SK-N-SH (cell line): ENCODE measurements around the gene TDRD12.

Source experiments
- POLR2AphosphoS5 ChIP-seq: IDR thresholded peaks from 2 replicates; pipeline ENCODE4 v1.6.1; 2012; ENCODE audit warnings: low read depth, low read length
- RFX5 ChIP-seq: IDR thresholded peaks from 2 replicates; pipeline ENCODE4 v1.6.1; 2012; ENCODE audit warnings: mild to moderate bottlenecking, improper control_type of control experiment, low read length
- RXRA ChIP-seq: IDR thresholded peaks from 2 replicates; pipeline ENCODE4 v1.4.0; 2012; ENCODE audit warnings: low read depth, mild to moderate bottlenecking, borderline replicate concordance

GRCh38 chr19:32868206-32868950 is 148.8 kb downstream of the TDRD12 start:
- TF ChIP-seq POLR2AphosphoS5 = no peak
- no peak for TF ChIP-seq RFX5
- no peak for TF ChIP-seq RXRA
